HEK293 (cell line): ENCODE results near the gene SREBF2.

Source experiments
- CTCF ChIA-PET: fragments of 350-600 bp; formaldehyde crosslinking; extraction: SDS; loops from one replicate; lab custom pipeline; 2021; ENCODE audit warnings: antibody characterized with exemption; lab: Yijun Ruan, JAX
- POLR2A ChIA-PET: fragments of 300-600 bp; formaldehyde crosslinking; extraction: SDS; loops from one replicate; lab custom pipeline; 2020; ENCODE audit warnings: antibody characterized with exemption, inconsistent platforms; lab: Yijun Ruan, JAX
- H3K27ac ChIP-seq: fragments of 200-500 bp; sonication (Bioruptor generic); 2 replicates; pipeline ENCODE4 v1.5.1; 2014; ENCODE audit warnings: low read depth, low read length, control low read depth, inconsistent platforms; ENCODE audit errors: extremely low read depth
- H3K36me3 ChIP-seq, 2 experiments: fragments of 200-500 bp in 1 of 2; sonication (Bioruptor generic) in 1 of 2; 1 replicate in 1 of 2; 2 replicates in 1 of 2; pipeline ENCODE4 v1.5.1; 2014 to 2017; ENCODE audit warnings: inconsistent platforms in 2 of 2, low read length in 2 of 2; ENCODE audit not compliant: control insufficient read depth in 2 of 2, insufficient read depth in 1 of 2
- H3K4me1 ChIP-seq: fragments of 200-500 bp; sonication (Bioruptor generic); 2 replicates; pipeline ENCODE4 v1.5.1; 2014; ENCODE audit warnings: mild to moderate bottlenecking, low read length, inconsistent platforms; ENCODE audit not compliant: control insufficient read depth, insufficient read depth
- H3K4me3 ChIP-seq: 2 replicates; pipeline ENCODE4 v1.5.1; 2011; ENCODE audit warnings: low read depth, mild to moderate bottlenecking, control low read depth, low read length, moderate library complexity
- H3K9me3 ChIP-seq: fragments of 200-500 bp; sonication (Bioruptor generic); 2 replicates; pipeline ENCODE4 v1.5.1; 2014; ENCODE audit warnings: low read depth, low read length, inconsistent platforms; ENCODE audit not compliant: control insufficient read depth, insufficient read depth
- BCL11A ChIP-seq: fragments of 450-650 bp; formaldehyde crosslinking; IDR thresholded peaks from 2 replicates; pipeline ENCODE4 v1.5.1; 2016; ENCODE audit warnings: low read depth, missing biosample characterization, missing genetic modification characterization
- GLI2 ChIP-seq: fragments of 450-650 bp; formaldehyde crosslinking; IDR thresholded peaks from 2 replicates; pipeline ENCODE4; 2017; ENCODE audit warnings: missing biosample characterization, missing genetic modification characterization, low read depth, borderline replicate concordance
- GLIS1 ChIP-seq: fragments of 450-650 bp; formaldehyde crosslinking; IDR thresholded peaks from 2 replicates; pipeline ENCODE4 v1.5.1; 2016; ENCODE audit warnings: missing biosample characterization, missing genetic modification characterization
- GLIS2 ChIP-seq: fragments of 450-650 bp; formaldehyde crosslinking; IDR thresholded peaks from 2 replicates; pipeline ENCODE4 v1.5.1; 2016; ENCODE audit warnings: missing biosample characterization, missing genetic modification characterization
- HOXA7 ChIP-seq: sonication (generic); formaldehyde crosslinking; IDR thresholded peaks from 2 replicates; pipeline ENCODE4 v1.8.1; 2022; ENCODE audit warnings: missing genetic modification reagents, borderline replicate concordance
- OVOL3 ChIP-seq: fragments of 450-650 bp; formaldehyde crosslinking; IDR thresholded peaks from 2 replicates; pipeline ENCODE4 v1.5.1; 2016; ENCODE audit warnings: missing biosample characterization, missing genetic modification characterization
- WT1 ChIP-seq: fragments of 450-650 bp; formaldehyde crosslinking; IDR thresholded peaks from 2 replicates; pipeline ENCODE4 v1.5.1; 2016; ENCODE audit warnings: missing biosample characterization, missing genetic modification characterization
- ZBTB17 ChIP-seq: fragments of 450-650 bp; formaldehyde crosslinking; IDR thresholded peaks from 2 replicates; pipeline ENCODE4 v1.5.1; 2016; ENCODE audit warnings: missing biosample characterization, missing genetic modification characterization
- ZBTB8A ChIP-seq: fragments of 450-650 bp; formaldehyde crosslinking; IDR thresholded peaks from 2 replicates; pipeline ENCODE4 v1.5.1; 2016; ENCODE audit warnings: missing biosample characterization, missing genetic modification characterization
- ZFP69B ChIP-seq: fragments of 450-650 bp; formaldehyde crosslinking; IDR thresholded peaks from 2 replicates; pipeline ENCODE4 v1.5.1; 2016; ENCODE audit warnings: missing biosample characterization, missing genetic modification characterization
- ZNF121 ChIP-seq: fragments of 450-650 bp; formaldehyde crosslinking; IDR thresholded peaks from 2 replicates; pipeline ENCODE4 v1.5.1; 2016; ENCODE audit warnings: missing biosample characterization, missing genetic modification characterization
- ZNF175 ChIP-seq: fragments of 450-650 bp; formaldehyde crosslinking; IDR thresholded peaks from 2 replicates; pipeline ENCODE4 v1.5.1; 2016; ENCODE audit warnings: missing biosample characterization, missing genetic modification characterization
- ZNF211 ChIP-seq: fragments of 450-650 bp; formaldehyde crosslinking; IDR thresholded peaks from 2 replicates; pipeline ENCODE4 v1.5.1; 2016; ENCODE audit warnings: low read depth, missing biosample characterization, missing genetic modification characterization
- ZNF274 ChIP-seq, 2 experiments: fragments of 200-500 bp in 1 of 2; fragments of 450-650 bp in 1 of 2; sonication (Bioruptor generic) in 1 of 2; formaldehyde crosslinking in 1 of 2; IDR thresholded peaks; 2 replicates each; pipeline versions ENCODE4 v1.5.1 to v1.6.1; 2014 to 2016; ENCODE audit warnings: borderline replicate concordance in 1 of 2, inconsistent platforms in 1 of 2, low read length in 1 of 2, missing biosample characterization in 1 of 2, missing genetic modification characterization in 1 of 2
- ZNF292 ChIP-seq: fragments of 450-650 bp; formaldehyde crosslinking; IDR thresholded peaks from 2 replicates; pipeline ENCODE4 v1.5.1; 2016; ENCODE audit warnings: low read depth, missing biosample characterization, missing genetic modification characterization, borderline replicate concordance
- ZNF660 ChIP-seq: fragments of 450-650 bp; IDR thresholded peaks from 2 replicates; pipeline ENCODE4 v1.5.1; 2018; ENCODE audit warnings: missing biosample characterization, mild to moderate bottlenecking, missing genetic modification characterization
- ZNF701 ChIP-seq: fragments of 450-650 bp; formaldehyde crosslinking; IDR thresholded peaks from 2 replicates; pipeline ENCODE4 v1.5.1; 2016; ENCODE audit warnings: missing biosample characterization, missing genetic modification characterization
- ZSCAN18 ChIP-seq: fragments of 450-650 bp; formaldehyde crosslinking; IDR thresholded peaks from 2 replicates; pipeline ENCODE4 v1.5.1; 2016; ENCODE audit warnings: missing biosample characterization, missing genetic modification characterization
- ZSCAN4 ChIP-seq: fragments of 450-650 bp; formaldehyde crosslinking; IDR thresholded peaks from 2 replicates; pipeline ENCODE4 v1.5.1; 2017; ENCODE audit warnings: missing biosample characterization, missing genetic modification characterization
- TF ChIP-seq, protein P1 (sequence below): fragments of 450-650 bp; formaldehyde crosslinking; IDR thresholded peaks from 2 replicates; pipeline ENCODE4 v1.5.1; 2016; ENCODE audit warnings: missing biosample characterization, missing genetic modification characterization
- TF ChIP-seq, protein P2 (sequence below): fragments of 450-650 bp; formaldehyde crosslinking; IDR thresholded peaks from 2 replicates; pipeline ENCODE4 v1.5.1; 2016; ENCODE audit warnings: missing biosample characterization, missing genetic modification characterization
- TF ChIP-seq, protein P3 (sequence below): fragments of 450-650 bp; formaldehyde crosslinking; IDR thresholded peaks from 2 replicates; pipeline ENCODE4 v1.5.1; 2016; ENCODE audit warnings: missing biosample characterization, missing genetic modification characterization
- TF ChIP-seq, protein P4 (sequence below): fragments of 450-650 bp; formaldehyde crosslinking; IDR thresholded peaks from 2 replicates; pipeline ENCODE4 v1.5.1; 2016; ENCODE audit warnings: missing biosample characterization, missing genetic modification characterization

SREBF2 gene

GRCh38 chr22:41915786-41916493 lies 83.0 kb downstream of the SREBF2 start:
- H3K36me3 ChIP-seq, result no peaks in the 10 kb centered on the region
- TF ChIP-seq ZNF175, result no peak
- peak; percentile 69; the same call in 1 of the 2 replicates for TF ChIP-seq ZSCAN4
- no peak for TF ChIP-seq OVOL3 (tag by site-specific recombination)
- peak; percentile 64 for TF ChIP-seq WT1 (tag by site-specific recombination)
- TF ChIP-seq ZNF660 (tag by site-specific recombination), result no peak
- no peak for TF ChIP-seq ZNF292 (tag by site-specific recombination)
- TF ChIP-seq ZBTB8A (tag by site-specific recombination), result no peak
- no peak for TF ChIP-seq ZNF701 (tag by site-specific recombination)
- no peak for TF ChIP-seq BCL11A (tag by site-specific recombination)
- TF ChIP-seq ZNF121 (tag by site-specific recombination), result no peak
- no peak for TF ChIP-seq HOXA7 (CRISPR knock-in tag)
- no peak for TF ChIP-seq ZNF274 (IDR thresholded peaks at IDR 0.05; ENCODE audit: low read length)
- no peak for TF ChIP-seq ZNF274 (tag by site-specific recombination; IDR thresholded peaks at IDR 0.05; ENCODE audit: borderline replicate concordance)
- TF ChIP-seq, all 188 proteins: peak for 2
- peaks cover 6% of the 10 kb centered on the region for H3K4me1 ChIP-seq
- no peak overlapping the region for H3K4me3 ChIP-seq
- CTCF ChIA-PET, result interaction anchor here (0.7 to 2.0 kb wide), 4 partner anchors 9 to 219 kb away, joined by 3 to 10 read pairs (median 4); no protein-coding TSS in a partner anchor
- POLR2A ChIA-PET, result interaction anchor here (0.7 to 3.7 kb wide), 2 partner anchors 31 to 84 kb away, joined by 8 to 13 read pairs; partner anchors contain the start of gene CENPM
- no peaks in the 10 kb centered on the region for H3K9me3 ChIP-seq
- H3K27ac ChIP-seq, result no peak overlapping the region

- TF ChIP-seq ZNF211 (no peak), ZSCAN18 (tag by site-specific recombination) (no peak), GLIS2 (tag by site-specific recombination) (0 out of 2 replicates have a peak, but pooled peaks have one; percentile 22), GLI2 (tag by site-specific recombination) (no peak), ZFP69B (tag by site-specific recombination) (no peak), ZBTB17 (tag by site-specific recombination) (peak; percentile 53; the same call in 1 of the 2 replicates), BCL11A (tag by site-specific recombination) (0 out of 2 replicates have a peak, but pooled peaks have one; percentile 32), GLIS1 (tag by site-specific recombination) (peak; percentile 74)
- TF ChIP-seq, protein P1, sequence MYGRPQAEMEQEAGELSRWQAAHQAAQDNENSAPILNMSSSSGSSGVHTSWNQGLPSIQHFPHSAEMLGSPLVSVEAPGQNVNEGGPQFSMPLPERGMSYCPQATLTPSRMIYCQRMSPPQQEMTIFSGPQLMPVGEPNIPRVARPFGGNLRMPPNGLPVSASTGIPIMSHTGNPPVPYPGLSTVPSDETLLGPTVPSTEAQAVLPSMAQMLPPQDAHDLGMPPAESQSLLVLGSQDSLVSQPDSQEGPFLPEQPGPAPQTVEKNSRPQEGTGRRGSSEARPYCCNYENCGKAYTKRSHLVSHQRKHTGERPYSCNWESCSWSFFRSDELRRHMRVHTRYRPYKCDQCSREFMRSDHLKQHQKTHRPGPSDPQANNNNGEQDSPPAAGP, result no peak
- TF ChIP-seq, protein P2, sequence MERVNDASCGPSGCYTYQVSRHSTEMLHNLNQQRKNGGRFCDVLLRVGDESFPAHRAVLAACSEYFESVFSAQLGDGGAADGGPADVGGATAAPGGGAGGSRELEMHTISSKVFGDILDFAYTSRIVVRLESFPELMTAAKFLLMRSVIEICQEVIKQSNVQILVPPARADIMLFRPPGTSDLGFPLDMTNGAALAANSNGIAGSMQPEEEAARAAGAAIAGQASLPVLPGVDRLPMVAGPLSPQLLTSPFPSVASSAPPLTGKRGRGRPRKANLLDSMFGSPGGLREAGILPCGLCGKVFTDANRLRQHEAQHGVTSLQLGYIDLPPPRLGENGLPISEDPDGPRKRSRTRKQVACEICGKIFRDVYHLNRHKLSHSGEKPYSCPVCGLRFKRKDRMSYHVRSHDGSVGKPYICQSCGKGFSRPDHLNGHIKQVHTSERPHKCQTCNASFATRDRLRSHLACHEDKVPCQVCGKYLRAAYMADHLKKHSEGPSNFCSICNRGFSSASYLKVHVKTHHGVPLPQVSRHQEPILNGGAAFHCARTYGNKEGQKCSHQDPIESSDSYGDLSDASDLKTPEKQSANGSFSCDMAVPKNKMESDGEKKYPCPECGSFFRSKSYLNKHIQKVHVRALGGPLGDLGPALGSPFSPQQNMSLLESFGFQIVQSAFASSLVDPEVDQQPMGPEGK (tag by site-specific recombination), result peak; percentile 19; the same call in 1 of the 2 replicates
- TF ChIP-seq, protein P3, sequence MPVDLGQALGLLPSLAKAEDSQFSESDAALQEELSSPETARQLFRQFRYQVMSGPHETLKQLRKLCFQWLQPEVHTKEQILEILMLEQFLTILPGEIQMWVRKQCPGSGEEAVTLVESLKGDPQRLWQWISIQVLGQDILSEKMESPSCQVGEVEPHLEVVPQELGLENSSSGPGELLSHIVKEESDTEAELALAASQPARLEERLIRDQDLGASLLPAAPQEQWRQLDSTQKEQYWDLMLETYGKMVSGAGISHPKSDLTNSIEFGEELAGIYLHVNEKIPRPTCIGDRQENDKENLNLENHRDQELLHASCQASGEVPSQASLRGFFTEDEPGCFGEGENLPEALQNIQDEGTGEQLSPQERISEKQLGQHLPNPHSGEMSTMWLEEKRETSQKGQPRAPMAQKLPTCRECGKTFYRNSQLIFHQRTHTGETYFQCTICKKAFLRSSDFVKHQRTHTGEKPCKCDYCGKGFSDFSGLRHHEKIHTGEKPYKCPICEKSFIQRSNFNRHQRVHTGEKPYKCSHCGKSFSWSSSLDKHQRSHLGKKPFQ (tag by site-specific recombination), result 0 out of 2 replicates have a peak, but pooled peaks have one; percentile 24
- TF ChIP-seq, protein P4, sequence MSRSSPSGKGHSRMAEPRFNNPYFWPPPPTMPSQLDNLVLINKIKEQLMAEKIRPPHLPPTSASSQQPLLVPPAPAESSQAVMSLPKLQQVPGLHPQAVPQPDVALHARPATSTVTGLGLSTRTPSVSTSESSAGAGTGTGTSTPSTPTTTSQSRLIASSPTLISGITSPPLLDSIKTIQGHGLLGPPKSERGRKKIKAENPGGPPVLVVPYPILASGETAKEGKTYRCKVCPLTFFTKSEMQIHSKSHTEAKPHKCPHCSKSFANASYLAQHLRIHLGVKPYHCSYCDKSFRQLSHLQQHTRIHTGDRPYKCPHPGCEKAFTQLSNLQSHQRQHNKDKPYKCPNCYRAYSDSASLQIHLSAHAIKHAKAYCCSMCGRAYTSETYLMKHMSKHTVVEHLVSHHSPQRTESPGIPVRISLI (tag by site-specific recombination), result 0 out of 2 replicates have a peak, but pooled peaks have one; percentile 68
- H3K36me3 ChIP-seq, result no peaks in the 10 kb centered on the region
- no peaks in the 10 kb centered on the region for H3K9me3 ChIP-seq
- POLR2A ChIA-PET, result interaction anchor here (0.7 to 3.7 kb wide), 3 partner anchors 10 to 85 kb away, joined by 4 to 13 read pairs (median 8); partner anchors contain the start of genes CENPM and TNFRSF13C
- H3K4me3 ChIP-seq, result no peak overlapping the region
- H3K27ac ChIP-seq, result no peak overlapping the region
- CTCF ChIA-PET, result interaction anchor here (0.6 to 2.0 kb wide), 5 partner anchors 8 to 970 kb away, joined by 3 to 10 read pairs (median 4); no protein-coding TSS in a partner anchor
- peaks cover 6% of the 10 kb centered on the region for H3K4me1 ChIP-seq
Observed at GRCh38 chr22:41916745-41917358, 83.9 kb downstream of the SREBF2 start.
